Subcutaneous adipose tissue (tissue), 4 donors: ENCODE measurements around the gene POP4. TPM values are rescaled to one million over a fixed set of nuclear protein-coding genes. Genes with fewer than 3 reads are reported as not detected.

Experiments
- CTCF ChIP-seq: fragments of 450-650 bp; IDR thresholded peaks from one replicate; pipeline ENCODE4 v1.5.1; 2016; ENCODE audit warnings: low read depth, mild to moderate bottlenecking, control low read depth, antibody characterized with exemption, moderate library complexity
- total RNA-seq, 4 donors: library from RNA; depleted of rRNA; stranded (reverse); fragments of >200 nt; gene quantifications; one replicate each; pipeline ENCODE4 v1.1.0, GENCODE V29; 2016

The POP4 gene
- total RNA-seq, 4 donors from 2014 or later = 44.4 to 72.7 (median 65.1) TPM

GRCh38 chr19:29660835-29661234 is 54.8 kb downstream of the POP4 start:
- no peak for TF ChIP-seq CTCF

- no peak for TF ChIP-seq CTCF
These were observed 56.2 kb downstream of the POP4 start for GRCh38 chr19:29662278-29662603.

- TF ChIP-seq CTCF = no peak
These were observed 56.7 kb downstream of the POP4 start for GRCh38 chr19:29662604-29663404.

- TF ChIP-seq CTCF = no peak
These were observed 58.0 kb downstream of the POP4 start for GRCh38 chr19:29663861-29664752.

- no peak for TF ChIP-seq CTCF
These were observed 58.7 kb downstream of the POP4 start for GRCh38 chr19:29664753-29665214.

- TF ChIP-seq CTCF = no peak
These were observed 59.2 kb downstream of the POP4 start, which contains the start of gene PLEKHF1 for GRCh38 chr19:29665215-29665825. TSS of gene PLEKHF1 (plus strand) at chr19:29665461. CDS start at chr19:29673840, 8,379 bp downstream.
